CD4-positive, alpha-beta memory T cell (primary cell): ENCODE results near the gene EYA3. TPM values are rescaled to one million over a fixed set of nuclear protein-coding genes. Genes with fewer than 3 reads are reported as not detected.

Experiments
- CTCF ChIA-PET: fragments of 350-600 bp; sonication (Branson Sonifier 250); formaldehyde crosslinking; loops from one replicate; lab custom pipeline; 2021; ENCODE audit warnings: inconsistent platforms; ENCODE audit not compliant: partially characterized antibody; lab: Charles Lee
- POLR2A ChIA-PET: fragments of 350-600 bp; sonication (Branson Sonifier 250); formaldehyde crosslinking; loops from one replicate; lab custom pipeline; 2021; ENCODE audit not compliant: partially characterized antibody; lab: Charles Lee
- DNase-seq, 5 donors: peaks; one replicate each; pipeline versions ENCODE4 v3.0.0 to v3.0.0-alpha.2; 2020 to 2022; ENCODE audit warnings: mixed read lengths in 1 of 5
- H3K27ac ChIP-seq: one replicate; pipeline ENCODE4 v1.7.0; 2013; ENCODE audit warnings: low read depth, low read length
- H3K27me3 ChIP-seq: 2 replicates; pipeline ENCODE4 v1.7.0; 2013; ENCODE audit warnings: mild to moderate bottlenecking, low read length, moderate library complexity; ENCODE audit not compliant: insufficient read depth
- H3K36me3 ChIP-seq: 2 replicates; pipeline ENCODE4 v1.7.0; 2013; ENCODE audit warnings: mild to moderate bottlenecking, low read length, moderate library complexity; ENCODE audit not compliant: insufficient read depth
- H3K4me1 ChIP-seq: 2 replicates; pipeline ENCODE4 v1.7.0; 2013; ENCODE audit warnings: mild to moderate bottlenecking, low read length, moderate library complexity; ENCODE audit not compliant: insufficient read depth
- H3K4me3 ChIP-seq, 2 donors: one replicate each; pipeline ENCODE4 v1.7.0; 2013; ENCODE audit warnings: low read length in 2 of 2, mild to moderate bottlenecking in 1 of 2
- H3K9me3 ChIP-seq, 2 donors: one replicate each; pipeline ENCODE4 v1.7.0; 2013; ENCODE audit warnings: low read length in 2 of 2, control low read depth in 1 of 2; ENCODE audit not compliant: control insufficient read depth in 1 of 2
- H3K27ac Mint-ChIP-seq, 7 donors: one replicate each; pipeline ENCODE4 v1.8.0; 2020 to 2021; ENCODE audit warnings: mixed read lengths in 7 of 7, mild to moderate bottlenecking in 6 of 7, inconsistent platforms in 3 of 7, moderate library complexity in 3 of 7
- H3K27me3 Mint-ChIP-seq, 2 donors: one replicate each; pipeline ENCODE4 v1.8.0; 2020 to 2021; ENCODE audit warnings: mixed read lengths in 2 of 2
- H3K36me3 Mint-ChIP-seq, 2 donors: one replicate each; pipeline ENCODE4 v1.8.0; 2020 to 2021; ENCODE audit warnings: mixed read lengths in 2 of 2, inconsistent platforms in 1 of 2, mild to moderate bottlenecking in 1 of 2
- H3K4me1 Mint-ChIP-seq, 4 donors: one replicate each; pipeline ENCODE4 v1.8.0; 2020 to 2021; ENCODE audit warnings: mixed read lengths in 4 of 4, mild to moderate bottlenecking in 1 of 4
- H3K4me3 Mint-ChIP-seq, 8 donors: one replicate each; pipeline ENCODE4 v1.8.0; 2020 to 2021; ENCODE audit warnings: mixed read lengths in 8 of 8, mild to moderate bottlenecking in 7 of 8, moderate library complexity in 6 of 8, inconsistent platforms in 3 of 8
- H3K9me3 Mint-ChIP-seq, 8 donors: one replicate each; pipeline ENCODE4 v1.8.0; 2020 to 2021; ENCODE audit warnings: mixed read lengths in 8 of 8, mild to moderate bottlenecking in 5 of 8, inconsistent platforms in 3 of 8, moderate library complexity in 1 of 8
- intact Hi-C: fragments of 100-400 bp; cut with micrococcal nuclease; formaldehyde crosslinking; loops from one replicate; pipeline ENCODE4 v1.15.1; 2023
- polyA plus RNA-seq, 2 donors: library from polyadenylated mRNA; unstranded; fragments of 300-500 nt; fragmentation: Illumina TruSeq; gene quantifications; one replicate each; pipeline ENCODE4 v1.2.3, GENCODE V29; 2021
- total RNA-seq, 2 experiments: library from RNA; stranded (reverse); gene quantifications; one replicate each; pipeline ENCODE4 v1.2.3, GENCODE V29; 2021

The EYA3 gene
- total and polyA plus RNA-seq, 4 experiments from 2014 or later, result 4.8 to 22.6 (median 13.5) TPM

DNA sequence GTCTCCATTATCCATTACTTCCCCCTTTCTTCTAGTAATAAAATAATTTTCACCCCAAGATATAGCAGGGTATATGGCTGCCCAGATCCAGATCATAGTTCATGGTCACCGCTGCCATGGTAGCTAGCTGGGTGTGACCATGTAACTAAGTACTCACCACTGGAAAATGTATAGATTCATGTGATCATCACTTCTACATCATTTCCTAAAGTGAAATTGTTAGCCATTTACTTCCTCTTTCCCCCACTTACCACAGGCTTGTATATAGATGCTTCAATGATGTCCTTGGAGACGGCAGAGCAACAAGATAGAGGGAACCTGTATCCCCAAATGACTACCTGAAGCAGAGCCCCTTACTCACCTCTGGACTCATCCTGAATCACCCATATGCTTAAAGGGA, 22.7 kb upstream of the EYA3 start:
- DNase-seq, result no peak
- no peak overlapping the region for H3K4me3 ChIP-seq
- POLR2A ChIA-PET, result no interaction called here
- no peaks in the 10 kb centered on the region for H3K27me3 ChIP-seq
- no peak overlapping the region for H3K27ac ChIP-seq
- H3K36me3 ChIP-seq, result no peaks in the 10 kb centered on the region
- no peaks in the 10 kb centered on the region for H3K9me3 Mint-ChIP-seq
- H3K27ac Mint-ChIP-seq, result no peak overlapping the region
- H3K9me3 ChIP-seq, result no peaks in the 10 kb centered on the region
- CTCF ChIA-PET, result no interaction called here
- intact Hi-C loops, result no loop called here
- peaks cover 6 to 11% (median 7%) of the 10 kb centered on the region in 4 donors for H3K4me1 Mint-ChIP-seq
- H3K36me3 Mint-ChIP-seq, result no peaks in the 10 kb centered on the region
- H3K4me1 ChIP-seq, result peaks cover 10% of the 10 kb centered on the region
- H3K4me3 Mint-ChIP-seq, result no peak overlapping the region
- no peaks in the 10 kb centered on the region for H3K27me3 Mint-ChIP-seq

- Histone ChIP-seq H3K4me1 (peaks cover 8% of the 10 kb centered on the region), H3K9me3 (no peaks in the 10 kb centered on the region), H3K36me3 (no peaks in the 10 kb centered on the region), H3K4me3 (no peak overlapping the region), H3K27me3 (no peaks in the 10 kb centered on the region), H3K27ac (no peak overlapping the region)
- peaks cover 6 to 11% (median 7%) of the 10 kb centered on the region in 4 donors for H3K4me1 Mint-ChIP-seq
- no peaks in the 10 kb centered on the region for H3K27me3 Mint-ChIP-seq
- ChIA-PET CTCF (interaction anchor here (1.5 kb wide), 1 partner anchor 18 kb away, joined by 3 read pairs; no protein-coding TSS in a partner anchor), POLR2A (interaction anchor here (0.5 kb wide), 1 partner anchor 21 kb away, joined by 5 read pairs; no protein-coding TSS in a partner anchor)
- no peaks in the 10 kb centered on the region for H3K36me3 Mint-ChIP-seq
- DNase-seq, result no peak
- intact Hi-C loops, result no loop called here
- no peaks in the 10 kb centered on the region for H3K9me3 Mint-ChIP-seq
- H3K4me3 Mint-ChIP-seq, result no peak overlapping the region
- no peak overlapping the region for H3K27ac Mint-ChIP-seq
These were observed 22.1 kb upstream of the EYA3 start for GRCh38 chr1:28110555-28110954.

DNA sequence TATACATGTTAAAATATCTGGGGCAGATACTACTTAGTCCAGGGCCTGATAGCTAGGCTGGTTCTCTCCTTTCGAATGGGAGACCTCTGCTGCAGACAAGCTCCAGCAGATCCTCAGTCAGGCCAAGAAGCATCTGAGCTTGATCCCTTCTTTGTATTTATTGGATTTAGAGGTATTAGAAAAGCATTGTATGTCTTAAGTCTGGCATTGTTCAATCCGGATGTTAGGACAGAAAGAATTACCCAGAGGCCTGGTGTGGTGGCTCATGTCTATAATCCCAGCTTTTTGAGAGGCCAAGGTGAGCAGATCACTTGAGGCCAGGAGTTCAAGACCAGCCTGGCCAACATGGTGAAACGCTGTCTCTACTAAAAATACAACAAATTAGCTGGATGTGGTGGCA, 21.2 kb upstream of the EYA3 start:
- POLR2A ChIA-PET, result interaction anchor here (0.8 kb wide), 1 partner anchor 21 kb away, joined by 3 read pairs; the partner anchor contains the start of gene EYA3

DNA sequence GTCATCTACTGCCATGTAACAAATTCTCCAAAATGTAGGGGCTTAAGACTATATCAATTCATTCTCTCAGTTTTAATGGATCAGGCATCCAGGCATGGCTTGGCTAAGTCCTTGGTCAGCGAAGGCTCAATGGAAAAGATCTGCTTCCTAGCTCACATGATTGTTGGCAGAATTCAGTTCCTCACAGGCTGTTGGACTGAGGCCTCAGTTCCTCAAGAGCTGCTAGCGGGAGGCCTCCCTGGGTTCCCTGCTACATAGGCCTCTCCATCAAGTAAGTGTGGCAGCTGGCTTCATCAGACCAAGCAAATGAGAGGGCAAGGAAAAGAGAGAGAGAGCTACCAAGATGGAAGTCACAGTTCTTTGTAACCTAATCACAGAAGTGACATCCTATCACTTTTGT, 19.6 kb upstream of the EYA3 start:
- H3K27me3 Mint-ChIP-seq, result no peaks in the 10 kb centered on the region
- ChIA-PET POLR2A (no interaction called here), CTCF (no interaction called here)
- H3K36me3 Mint-ChIP-seq, result no peaks in the 10 kb centered on the region
- Histone ChIP-seq H3K9me3 (no peaks in the 10 kb centered on the region), H3K27me3 (no peaks in the 10 kb centered on the region), H3K27ac (no peak overlapping the region), H3K4me3 (no peak overlapping the region), H3K36me3 (no peaks in the 10 kb centered on the region), H3K4me1 (no peaks in the 10 kb centered on the region)
- no peaks in the 10 kb centered on the region for H3K9me3 Mint-ChIP-seq
- intact Hi-C loops, result no loop called here
- peaks cover 0 to 2% (median 0%) of the 10 kb centered on the region in 4 donors for H3K4me1 Mint-ChIP-seq
- H3K27ac Mint-ChIP-seq, result peak overlapping the region in 1 of 7 donors; percentile 6
- H3K4me3 Mint-ChIP-seq, result no peak overlapping the region
- no peak for DNase-seq

More for the DNA sequence above, 21.2 kb upstream of the EYA3 start:
- Mint-ChIP-seq H3K9me3 (no peaks in the 10 kb centered on the region), H3K27ac (no peak overlapping the region), H3K36me3 (no peaks in the 10 kb centered on the region), H3K4me1 (peaks cover 0 to 5% (median 0%) of the 10 kb centered on the region in 4 donors), H3K4me3 (no peak overlapping the region), H3K27me3 (no peaks in the 10 kb centered on the region)
- Histone ChIP-seq H3K27me3 (no peaks in the 10 kb centered on the region), H3K9me3 (no peaks in the 10 kb centered on the region), H3K27ac (no peak overlapping the region), H3K4me3 (no peak overlapping the region), H3K4me1 (no peaks in the 10 kb centered on the region), H3K36me3 (no peaks in the 10 kb centered on the region)
- CTCF ChIA-PET, result interaction anchor here (1.5 to 1.8 kb wide), 2 partner anchors 17 to 18 kb away, joined by 3 to 6 read pairs; no protein-coding TSS in a partner anchor
- no peak for DNase-seq
- intact Hi-C loops, result no loop called here

DNA sequence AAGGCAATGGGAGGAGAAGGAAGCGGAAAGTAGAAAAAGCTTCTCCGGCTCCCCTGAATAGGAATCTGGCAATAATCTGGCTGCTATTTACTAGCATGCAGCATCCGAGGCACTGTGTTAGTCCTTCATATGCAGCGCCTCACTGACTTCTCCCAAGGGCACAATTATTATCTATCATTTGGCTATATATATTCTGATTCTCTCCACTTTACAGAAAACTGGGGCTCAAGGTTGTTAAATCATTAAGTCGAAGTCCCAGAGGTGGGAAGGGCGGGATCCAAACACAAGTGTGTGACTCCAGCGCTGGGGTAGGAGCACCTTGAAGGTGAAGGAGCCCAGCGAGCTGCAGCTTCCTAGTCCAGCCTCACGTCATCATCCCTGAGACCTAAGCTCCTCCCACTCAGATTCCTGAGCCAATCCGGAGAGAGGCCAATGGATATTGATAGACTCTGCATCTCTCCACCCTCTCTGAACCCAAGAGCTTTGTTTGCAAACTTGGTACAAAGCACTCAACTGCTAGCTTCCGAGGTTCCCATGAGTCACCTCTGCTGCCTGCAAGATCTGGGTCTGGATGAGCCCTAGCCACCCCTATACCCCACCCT, 16.6 kb upstream of the EYA3 start:
- POLR2A ChIA-PET, result no interaction called here
- H3K4me3 Mint-ChIP-seq, result no peak overlapping the region

DNA sequence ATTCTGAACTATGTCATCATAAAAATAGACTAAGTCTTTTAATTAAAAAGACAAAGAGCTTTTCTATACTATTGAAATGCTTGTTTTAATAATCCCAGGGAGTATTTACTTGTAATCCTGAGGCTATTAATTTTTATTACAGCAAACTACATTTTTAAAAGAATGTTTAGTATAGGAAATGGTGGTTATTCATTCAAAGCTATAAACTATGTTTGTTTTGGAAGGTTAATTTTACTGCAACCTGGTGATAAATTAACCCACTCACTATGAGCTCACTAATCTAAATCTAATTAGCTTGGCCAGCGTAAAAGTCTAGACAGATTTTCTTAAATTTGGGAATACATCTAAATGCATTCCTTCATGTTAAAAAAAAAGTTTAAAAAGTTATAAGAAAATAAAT, 13.8 kb upstream of the EYA3 start:
- CTCF ChIA-PET, result interaction anchor here (2.1 kb wide), 1 partner anchor 11 kb away, joined by 12 read pairs; no protein-coding TSS in a partner anchor
- no peaks in the 10 kb centered on the region for H3K36me3 ChIP-seq
- DNase-seq, result no peak
- POLR2A ChIA-PET, result no interaction called here
- Mint-ChIP-seq H3K36me3 (no peaks in the 10 kb centered on the region), H3K4me3 (no peak overlapping the region), H3K27me3 (no peaks in the 10 kb centered on the region), H3K9me3 (no peaks in the 10 kb centered on the region), H3K27ac (no peak overlapping the region), H3K4me1 (no peaks in the 10 kb centered on the region)
- H3K27me3 ChIP-seq, result no peaks in the 10 kb centered on the region
- no peaks in the 10 kb centered on the region for H3K4me1 ChIP-seq
- intact Hi-C loops, result no loop called here
- no peak overlapping the region for H3K27ac ChIP-seq
- no peaks in the 10 kb centered on the region for H3K9me3 ChIP-seq
- no peak overlapping the region for H3K4me3 ChIP-seq

More for the DNA sequence above, 16.6 kb upstream of the EYA3 start:
- no peak overlapping the region for H3K27ac Mint-ChIP-seq
- intact Hi-C loops, result no loop called here
- no peaks in the 10 kb centered on the region for H3K4me1 ChIP-seq
- no peaks in the 10 kb centered on the region for H3K36me3 Mint-ChIP-seq
- H3K36me3 ChIP-seq, result no peaks in the 10 kb centered on the region
- H3K4me3 ChIP-seq, result no peak overlapping the region
- H3K9me3 Mint-ChIP-seq, result no peaks in the 10 kb centered on the region
- no peaks in the 10 kb centered on the region for H3K27me3 Mint-ChIP-seq
- CTCF ChIA-PET, result interaction anchor here (0.8 kb wide), 1 partner anchor 14 kb away, joined by 3 read pairs; no protein-coding TSS in a partner anchor
- no peaks in the 10 kb centered on the region for H3K9me3 ChIP-seq
- DNase-seq, result no peak
- no peaks in the 10 kb centered on the region for H3K4me1 Mint-ChIP-seq
- no peak overlapping the region for H3K27ac ChIP-seq
- no peaks in the 10 kb centered on the region for H3K27me3 ChIP-seq

- ChIA-PET CTCF (no interaction called here), POLR2A (no interaction called here)
- H3K4me1 ChIP-seq, result no peaks in the 10 kb centered on the region
- no peak for DNase-seq
- Mint-ChIP-seq H3K9me3 (no peaks in the 10 kb centered on the region), H3K4me3 (no peak overlapping the region), H3K27me3 (peaks cover 0 to 4% of the 10 kb centered on the region in 2 donors), H3K36me3 (no peaks in the 10 kb centered on the region), H3K27ac (no peak overlapping the region), H3K4me1 (no peaks in the 10 kb centered on the region)
- no peak overlapping the region for H3K27ac ChIP-seq
- H3K4me3 ChIP-seq, result no peak overlapping the region
- H3K27me3 ChIP-seq, result no peaks in the 10 kb centered on the region
- no peaks in the 10 kb centered on the region for H3K9me3 ChIP-seq
- no peaks in the 10 kb centered on the region for H3K36me3 ChIP-seq
- intact Hi-C loops, result no loop called here
These were observed 10.8 kb upstream of the EYA3 start for GRCh38 chr1:28099050-28099769.
